Occipital lobe (tissue), 2 donors: ENCODE data around the gene CNTNAP4. TPM values are rescaled to one million over a fixed set of nuclear protein-coding genes. Genes with fewer than 3 reads are reported as not detected.

Experiments used
- DNase-seq: peaks from one replicate; lab custom pipeline; 2025; lab: John Stamatoyannopoulos, UW
- total RNA-seq: library from RNA; depleted of rRNA; stranded (reverse); fragments of >200 nt; gene quantifications from one replicate; pipeline ENCODE4 v1.2.3, GENCODE V29; 2014

CNTNAP4 gene
- total RNA-seq, result 31.7 TPM

GRCh38 chr16:76276745-76277438 is at the start of gene CNTNAP4:
CNTNAP4 (plus strand) TSS chr16:76277401; CDS start chr16:76277663, 262 bp downstream.
- peak; percentile 79 for DNase-seq

GRCh38 chr16:76228546-76229146 is 48.6 kb upstream of the CNTNAP4 start:
- no peak for DNase-seq

- no peak for DNase-seq
These were observed 44.5 kb upstream of the CNTNAP4 start for GRCh38 chr16:76232704-76233103.

- DNase-seq, result no peak
These were observed 42.2 kb upstream of the CNTNAP4 start for GRCh38 chr16:76235025-76235424.

GRCh38 chr16:76235426-76235825 is 41.8 kb upstream of the CNTNAP4 start:
- no peak for DNase-seq

GRCh38 chr16:76237471-76237870 is 39.7 kb upstream of the CNTNAP4 start:
- DNase-seq, result no peak

GRCh38 chr16:76241755-76242154 is 35.4 kb upstream of the CNTNAP4 start:
- no peak for DNase-seq

GRCh38 chr16:76243620-76244019 is 33.6 kb upstream of the CNTNAP4 start:
- no peak for DNase-seq

- DNase-seq, result no peak
These were observed 30.6 kb upstream of the CNTNAP4 start for GRCh38 chr16:76246587-76246986.

GRCh38 chr16:76265434-76266045 is 11.7 kb upstream of the CNTNAP4 start:
- DNase-seq, result no peak

GRCh38 chr16:76268824-76269223 is 8.4 kb upstream of the CNTNAP4 start:
- DNase-seq, result no peak

- no peak for DNase-seq
These were observed 344 bp downstream of the CNTNAP4 start for GRCh38 chr16:76277460-76278030.

GRCh38 chr16:76278086-76278485 is 885 bp downstream of the CNTNAP4 start:
- no peak for DNase-seq

- DNase-seq, result no peak
These were observed 1.8 kb downstream of the CNTNAP4 start for GRCh38 chr16:76278980-76279379.

GRCh38 chr16:76280421-76281215 is 3.4 kb downstream of the CNTNAP4 start:
- no peak for DNase-seq

GRCh38 chr16:76287466-76287865 is 10.3 kb downstream of the CNTNAP4 start:
- DNase-seq, result no peak

- DNase-seq, result no peak
These were observed 15.0 kb downstream of the CNTNAP4 start for GRCh38 chr16:76292218-76292617.

- DNase-seq, result no peak
These were observed 16.8 kb downstream of the CNTNAP4 start for GRCh38 chr16:76293980-76294379.

GRCh38 chr16:76294396-76295214 is 17.4 kb downstream of the CNTNAP4 start:
- DNase-seq, result no peak

- DNase-seq, result no peak
These were observed 20.7 kb downstream of the CNTNAP4 start for GRCh38 chr16:76297941-76298340.
